Fibroblast of lung (primary cell): ENCODE measurements around the gene ISOC2.

Experiments used
- EZH2 ChIP-seq: IDR thresholded peaks from 2 replicates; pipeline ENCODE4 v1.5.1; 2012; ENCODE audit warnings: low read length, control low read depth, mild to moderate bottlenecking; ENCODE audit errors: missing control alignments
- TF ChIP-seq, protein P1 (sequence below), 2 donors: IDR thresholded peaks in 1 of 2; conservative IDR thresholded peaks in 1 of 2; 1 replicate in 1 of 2; 2 replicates in 1 of 2; pipeline ENCODE4 v1.5.1; 2011 to 2012; ENCODE audit warnings: low read length in 2 of 2, control low read depth in 1 of 2, inconsistent platforms in 1 of 2, low read depth in 1 of 2, mild to moderate bottlenecking in 1 of 2

DNA sequence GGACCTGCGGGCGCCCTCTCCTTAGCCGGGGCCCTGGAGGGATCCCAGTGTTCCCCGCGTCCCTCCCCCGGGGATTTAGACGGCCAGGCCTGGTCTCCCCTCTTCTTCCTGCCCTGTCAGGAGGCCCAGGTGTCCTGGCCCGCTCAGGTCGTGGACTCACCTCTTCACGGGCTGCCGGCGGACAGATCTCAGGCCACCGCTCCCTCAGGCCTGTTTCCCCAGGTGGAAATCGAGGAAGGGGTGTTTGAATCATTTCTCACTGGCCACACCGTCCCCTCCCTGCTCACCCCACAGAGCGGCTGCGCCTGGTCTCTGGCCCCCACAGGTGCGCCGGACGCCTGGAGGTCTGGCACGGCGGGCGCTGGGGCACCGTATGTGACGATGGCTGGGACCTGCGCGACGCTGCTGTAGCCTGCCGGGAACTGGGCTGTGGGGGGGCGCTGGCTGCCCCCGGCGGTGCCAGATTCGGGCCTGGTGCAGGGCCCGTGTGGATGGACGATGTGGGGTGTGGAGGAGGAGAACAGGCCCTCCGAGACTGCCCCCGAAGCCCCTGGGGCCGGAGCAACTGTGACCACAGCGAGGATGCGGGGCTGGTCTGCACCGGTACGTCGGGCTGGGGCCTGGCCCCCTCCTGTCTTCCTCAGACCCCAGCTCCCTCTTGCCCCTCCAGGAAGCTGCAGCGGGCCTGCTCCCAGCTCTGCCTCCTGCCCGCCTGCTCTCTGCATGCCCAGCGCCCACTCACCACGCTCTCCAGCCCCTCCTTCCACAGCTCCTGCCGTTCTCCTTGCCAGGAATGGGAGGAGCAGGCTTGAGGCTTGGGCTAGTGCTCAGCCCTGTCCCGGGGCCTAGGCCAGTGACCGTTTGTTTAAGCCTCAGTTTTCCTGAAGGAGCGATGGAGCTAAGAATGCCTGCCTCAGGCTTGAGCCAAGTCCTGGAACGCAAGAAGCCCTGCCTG lies 29.3 kb upstream of the ISOC2 start:
- TF ChIP-seq, protein P1, sequence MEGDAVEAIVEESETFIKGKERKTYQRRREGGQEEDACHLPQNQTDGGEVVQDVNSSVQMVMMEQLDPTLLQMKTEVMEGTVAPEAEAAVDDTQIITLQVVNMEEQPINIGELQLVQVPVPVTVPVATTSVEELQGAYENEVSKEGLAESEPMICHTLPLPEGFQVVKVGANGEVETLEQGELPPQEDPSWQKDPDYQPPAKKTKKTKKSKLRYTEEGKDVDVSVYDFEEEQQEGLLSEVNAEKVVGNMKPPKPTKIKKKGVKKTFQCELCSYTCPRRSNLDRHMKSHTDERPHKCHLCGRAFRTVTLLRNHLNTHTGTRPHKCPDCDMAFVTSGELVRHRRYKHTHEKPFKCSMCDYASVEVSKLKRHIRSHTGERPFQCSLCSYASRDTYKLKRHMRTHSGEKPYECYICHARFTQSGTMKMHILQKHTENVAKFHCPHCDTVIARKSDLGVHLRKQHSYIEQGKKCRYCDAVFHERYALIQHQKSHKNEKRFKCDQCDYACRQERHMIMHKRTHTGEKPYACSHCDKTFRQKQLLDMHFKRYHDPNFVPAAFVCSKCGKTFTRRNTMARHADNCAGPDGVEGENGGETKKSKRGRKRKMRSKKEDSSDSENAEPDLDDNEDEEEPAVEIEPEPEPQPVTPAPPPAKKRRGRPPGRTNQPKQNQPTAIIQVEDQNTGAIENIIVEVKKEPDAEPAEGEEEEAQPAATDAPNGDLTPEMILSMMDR (conservative IDR thresholded peaks at IDR 0.05 in 1 of 2, IDR thresholded peaks at IDR 0.05 in 1 of 2; ENCODE audit: low read depth in 1 of 2, low read length in 2 of 2): no peak
- TF ChIP-seq EZH2: no peak
